ENCODE data around the gene BRD7. TPM values are rescaled to one million over a fixed set of nuclear protein-coding genes. Genes with fewer than 3 reads are reported as not detected.

BRD7 gene
- polyA plus RNA-seq, 1 donor, result 134 TPM

- DNase-seq, result no peak
These were observed 94.3 kb downstream of the BRD7 start for GRCh38 chr16:50274326-50275097.

GRCh38 chr16:50273888-50274325 is 94.9 kb downstream of the BRD7 start:
- DNase-seq, result no peak

- no peak for DNase-seq
These were observed 95.5 kb downstream of the BRD7 start for GRCh38 chr16:50273382-50273690.

GRCh38 chr16:50272687-50273381 is 96.0 kb downstream of the BRD7 start:
- DNase-seq, result no peak

GRCh38 chr16:50272111-50272571 is 96.6 kb downstream of the BRD7 start:
- DNase-seq, result no peak

- DNase-seq, result no peak
These were observed 97.4 kb downstream of the BRD7 start for GRCh38 chr16:50271148-50272041.

GRCh38 chr16:50270510-50271147 is 98.2 kb downstream of the BRD7 start:
- DNase-seq, result no peak

GRCh38 chr16:50269769-50270509 is 98.8 kb downstream of the BRD7 start:
- DNase-seq, result no peak

GRCh38 chr16:50269061-50269705 is 99.6 kb downstream of the BRD7 start:
- no peak for DNase-seq

- no peak for DNase-seq
These were observed 100.4 kb downstream of the BRD7 start for GRCh38 chr16:50268352-50268751.

- no peak for DNase-seq
These were observed 101.1 kb downstream of the BRD7 start for GRCh38 chr16:50267651-50268050.

- no peak for DNase-seq
These were observed 101.6 kb downstream of the BRD7 start for GRCh38 chr16:50267151-50267631.

- peak; percentile 51 for DNase-seq
These were observed 102.3 kb downstream of the BRD7 start, which contains the start of gene ADCY7 for GRCh38 chr16:50266337-50267091. Gene ADCY7 (plus strand): TSS chr16:50266551. CDS start chr16:50288180, 21,629 bp downstream.

Other genes starting within 250 kb of the BRD7 start
- gene TENT4B, start 215.7 kb downstream of the BRD7 start, polyA plus RNA-seq (ENCODE audit: insufficient read length), result 16.8 TPM
- gene ADCY7, start 102.4 kb downstream of the BRD7 start, polyA plus RNA-seq (ENCODE audit: insufficient read length), result 6.3 TPM
- gene NKD1, start 179.4 kb upstream of the BRD7 start, polyA plus RNA-seq (ENCODE audit: insufficient read length), result 11.8 TPM